Smooth muscle cell (in vitro differentiated cells): Measurements from ENCODE around the gene PPIA. TPM values are rescaled to one million over a fixed set of nuclear protein-coding genes. Genes with fewer than 3 reads are reported as not detected.
A peak's percentile ranks its signal among the peaks of the same experiment; 100 is the strongest.

Source experiments
- DNase-seq: peaks from one replicate; lab custom pipeline; 2025; ENCODE audit not compliant: unreplicated experiment; lab: John Stamatoyannopoulos, UW
- H2AFZ ChIP-seq: fragments of 200-600 bp; sonication (generic); 2 replicates; pipeline ENCODE4 v1.6.0; 2016; ENCODE audit warnings: antibody characterized with exemption, low read depth, mild to moderate bottlenecking
- H3F3A ChIP-seq: fragments of 200-600 bp; sonication (generic); 2 replicates; pipeline ENCODE4 v1.6.0; 2017; ENCODE audit warnings: antibody characterized with exemption, low read depth
- H3K27ac ChIP-seq: fragments of 200-600 bp; sonication (generic); 2 replicates; pipeline ENCODE4 v1.5.1; 2016; ENCODE audit warnings: low read depth, mild to moderate bottlenecking
- H3K27me3 ChIP-seq: fragments of 200-600 bp; sonication (generic); 2 replicates; pipeline ENCODE4 v1.6.1; 2016; ENCODE audit warnings: low read depth, mild to moderate bottlenecking
- H3K36me3 ChIP-seq: fragments of 200-600 bp; sonication (generic); 2 replicates; pipeline ENCODE4 v1.5.1; 2016; ENCODE audit warnings: low read depth
- H3K4me1 ChIP-seq: fragments of 200-600 bp; sonication (generic); 2 replicates; pipeline ENCODE4 v1.5.1; 2016; ENCODE audit warnings: low read depth
- H3K4me2 ChIP-seq: fragments of 200-600 bp; sonication (generic); 2 replicates; pipeline ENCODE4 v1.6.0; 2016; ENCODE audit warnings: mild to moderate bottlenecking
- H3K4me3 ChIP-seq: fragments of 200-600 bp; sonication (generic); 2 replicates; pipeline ENCODE4 v1.5.1; 2016; ENCODE audit warnings: mild to moderate bottlenecking
- H3K79me2 ChIP-seq: fragments of 200-600 bp; sonication (generic); 2 replicates; pipeline ENCODE4 v1.6.0; 2016; ENCODE audit warnings: low read depth, mild to moderate bottlenecking
- H3K9ac ChIP-seq: fragments of 200-600 bp; sonication (generic); 2 replicates; pipeline ENCODE4 v1.6.0; 2016; ENCODE audit warnings: low read depth
- H3K9me3 ChIP-seq: fragments of 200-600 bp; sonication (generic); replicated peaks from 2 replicates; pipeline ENCODE4 v1.5.1; 2016; ENCODE audit warnings: low read depth
- H4K20me1 ChIP-seq: fragments of 200-600 bp; sonication (generic); 2 replicates; pipeline ENCODE4 v1.6.0; 2016; ENCODE audit warnings: low read depth
- CTCF ChIP-seq: fragments of 200-600 bp; sonication (generic); IDR thresholded peaks from 2 replicates; pipeline ENCODE4 v1.5.1; 2017; ENCODE audit warnings: borderline replicate concordance, mild to moderate bottlenecking, antibody characterized with exemption; ENCODE audit not compliant: insufficient read depth, poor library complexity, severe bottlenecking
- WGBS: methylation state at CpG from one replicate; pipeline ENCODE4 v1.1.7; 2016; ENCODE audit warnings: low lambda C conversion rate; 5-methylcytosine and 5-hydroxymethylcytosine counted together
- polyA plus RNA-seq: library from polyadenylated mRNA; unstranded; fragments of >200 nt; fragmentation: Nextera tagmentation; extraction: Ambion mirVana; gene quantifications from 2 replicates; pipeline ENCODE4 v1.2.1, GENCODE V29; 2016
- total RNA-seq: library from RNA; depleted of rRNA; stranded (reverse); fragments of >200 nt; gene quantifications from 2 replicates; pipeline ENCODE4 v1.2.3, GENCODE V29; 2014

Gene PPIA
- total and polyA plus RNA-seq, 2 experiments from 2014 or later, result 2,990 to 3,434 TPM

- H3K9me3 ChIP-seq, result no peaks in the 10 kb centered on the region
- no peaks in the 10 kb centered on the region for H3K27me3 ChIP-seq
- WGBS, result 86% methylated on average over 2 of the region's 2 CpGs
- H4K20me1 ChIP-seq, result peaks cover 50% of the 10 kb centered on the region
- H3K4me1 ChIP-seq, result peaks cover 13% of the 10 kb centered on the region
- no peak for DNase-seq
- peak overlapping the region; percentile 99 for H3K4me3 ChIP-seq
- H3K4me2 ChIP-seq, result peak overlapping the region; percentile 98
- no peaks in the 10 kb centered on the region for H3K36me3 ChIP-seq
- H2AFZ ChIP-seq, result no peak overlapping the region
- no peak overlapping the region for H3K9ac ChIP-seq
- no peaks in the 10 kb centered on the region for H3F3A ChIP-seq
- H3K27ac ChIP-seq, result no peak overlapping the region
- TF ChIP-seq CTCF, result no peak
- peaks cover 47% of the 10 kb centered on the region for H3K79me2 ChIP-seq
These were observed 46.5 kb upstream of the PPIA start for GRCh38 chr7:44749992-44750391.

GRCh38 chr7:44750424-44750823 is 46.1 kb upstream of the PPIA start:
- peak overlapping the region; percentile 61 for H3K27ac ChIP-seq
- peaks cover 47% of the 10 kb centered on the region for H3K79me2 ChIP-seq
- H3K9ac ChIP-seq, result peak overlapping the region; percentile 19
- no peak overlapping the region for H3K4me3 ChIP-seq
- no peaks in the 10 kb centered on the region for H3F3A ChIP-seq
- H3K36me3 ChIP-seq, result no peaks in the 10 kb centered on the region
- no peak for TF ChIP-seq CTCF
- H3K9me3 ChIP-seq, result no peaks in the 10 kb centered on the region
- WGBS, result 98% methylated on average over 3 of the region's 3 CpGs
- H3K4me1 ChIP-seq, result peaks cover 13% of the 10 kb centered on the region
- no peaks in the 10 kb centered on the region for H3K27me3 ChIP-seq
- H2AFZ ChIP-seq, result no peak overlapping the region
- peak overlapping the region; percentile 27 for H3K4me2 ChIP-seq
- H4K20me1 ChIP-seq, result peaks cover 51% of the 10 kb centered on the region
- no peak for DNase-seq

DNA sequence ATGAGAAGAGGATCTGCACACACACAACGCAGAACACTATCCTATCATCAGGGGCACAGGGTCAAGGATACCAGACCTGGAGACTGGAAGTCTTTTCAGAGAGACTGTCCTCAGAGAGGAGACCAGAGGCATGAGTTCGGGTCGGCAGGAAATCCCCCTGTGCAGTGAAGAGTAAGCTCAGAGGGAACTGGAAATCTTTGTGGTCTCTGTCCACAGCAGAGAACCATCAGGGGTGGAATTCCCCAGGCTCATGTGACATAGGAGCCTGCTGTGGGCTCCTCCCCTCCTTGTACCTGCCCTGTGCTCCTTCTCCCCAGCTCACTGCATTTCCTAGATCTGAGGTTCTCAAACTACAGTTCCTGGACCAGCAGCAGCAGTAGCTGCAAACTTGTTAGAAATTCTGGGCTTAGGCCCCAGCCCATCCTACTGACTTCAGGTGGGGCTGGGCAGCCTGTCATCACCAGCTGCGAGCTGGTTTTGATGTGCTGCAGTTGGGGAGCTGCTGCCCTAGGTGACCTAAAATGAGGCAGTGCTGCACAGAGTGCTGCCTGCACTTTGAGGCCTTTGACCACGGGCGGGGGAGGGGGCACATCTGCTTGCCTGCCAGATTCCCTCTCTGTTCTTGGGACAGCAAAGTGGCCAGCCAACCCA is 45.4 kb upstream of the PPIA start:
- no peak for TF ChIP-seq CTCF
- H4K20me1 ChIP-seq, result peaks cover 57% of the 10 kb centered on the region
- H2AFZ ChIP-seq, result no peak overlapping the region
- no peak for DNase-seq
- peaks cover 48% of the 10 kb centered on the region for H3K79me2 ChIP-seq
- peak overlapping the region; percentile 19 for H3K9ac ChIP-seq
- 57% methylated on average over 6 of the region's 6 CpGs for WGBS
- H3F3A ChIP-seq, result no peaks in the 10 kb centered on the region
- peaks cover 13% of the 10 kb centered on the region for H3K4me1 ChIP-seq
- H3K4me3 ChIP-seq, result no peak overlapping the region
- H3K36me3 ChIP-seq, result no peaks in the 10 kb centered on the region
- H3K9me3 ChIP-seq, result no peaks in the 10 kb centered on the region
- peak overlapping the region; percentile 18 for H3K4me2 ChIP-seq
- peak overlapping the region; percentile 61 for H3K27ac ChIP-seq
- no peaks in the 10 kb centered on the region for H3K27me3 ChIP-seq

GRCh38 chr7:44752822-44753221 is 43.7 kb upstream of the PPIA start:
- Histone ChIP-seq H3K36me3 (no peaks in the 10 kb centered on the region), H2AFZ (no peak overlapping the region), H3K79me2 (peaks cover 50% of the 10 kb centered on the region), H3K9ac (no peak overlapping the region), H3K4me3 (no peak overlapping the region), H3K4me1 (peaks cover 11% of the 10 kb centered on the region), H3K4me2 (no peak overlapping the region), H3K9me3 (no peaks in the 10 kb centered on the region), H3K27me3 (no peaks in the 10 kb centered on the region), H3K27ac (no peak overlapping the region), H4K20me1 (peaks cover 62% of the 10 kb centered on the region), H3F3A (no peaks in the 10 kb centered on the region)
- no peak for TF ChIP-seq CTCF
- DNase-seq, result no peak
- 98% methylated on average over 2 of the region's 2 CpGs for WGBS
